Breast epithelium (tissue), 4 donors: ENCODE data around the gene RELT. TPM values are rescaled to one million over a fixed set of nuclear protein-coding genes. Genes with fewer than 3 reads are reported as not detected.

ENCODE experiments used
- DNase-seq, 2 donors: peaks; one replicate each; pipeline ENCODE4 v3.0.0-alpha.2; 2019; ENCODE audit warnings: low spot score in 2 of 2
- H3K27ac ChIP-seq, 2 donors: fragments of 200-600 bp; sonication (generic) in 1 of 2; one replicate each; pipeline ENCODE4 v1.5.1; 2016 to 2019; ENCODE audit warnings: mild to moderate bottlenecking in 1 of 2
- H3K27me3 ChIP-seq, 2 donors: fragments of 200-600 bp; sonication (generic) in 1 of 2; one replicate each; pipeline versions ENCODE4 v1.5.1 to v1.6.0; 2017 to 2019; ENCODE audit warnings: control low read depth in 1 of 2, mild to moderate bottlenecking in 1 of 2
- H3K36me3 ChIP-seq: fragments of 200-600 bp; one replicate; pipeline ENCODE4 v1.5.1; 2019
- H3K4me1 ChIP-seq, 2 donors: fragments of 200-600 bp; sonication (generic); one replicate each; pipeline ENCODE4 v1.5.1; 2016 to 2019; ENCODE audit warnings: control low read depth in 1 of 2
- H3K4me3 ChIP-seq, 3 donors: fragments of 200-600 bp; sonication (generic); 1 replicate in 2 of 3; 2 replicates in 1 of 3; pipeline ENCODE4 v1.5.1; 2016 to 2019; ENCODE audit warnings: mild to moderate bottlenecking in 3 of 3, moderate library complexity in 2 of 3
- H3K9me3 ChIP-seq, 2 donors: fragments of 200-600 bp; sonication (generic) in 1 of 2; one replicate each; pipeline ENCODE4 v1.5.1; 2016 to 2019; ENCODE audit warnings: control low read depth in 1 of 2
- POLR2A ChIP-seq: fragments of 450-650 bp; IDR thresholded peaks from one replicate; pipeline ENCODE4 v1.6.1; 2016; ENCODE audit warnings: antibody characterized with exemption, mild to moderate bottlenecking, moderate library complexity
- POLR2AphosphoS5 ChIP-seq, 3 donors: sonication (generic); formaldehyde crosslinking; IDR thresholded peaks; one replicate each; pipeline ENCODE4 v1.6.1; 2017; ENCODE audit warnings: antibody characterized with exemption in 3 of 3
- intact Hi-C: fragments of 100-400 bp; cut with DNase I; formaldehyde crosslinking; loops from one replicate; pipeline ENCODE4 v1.15.1; 2023; ENCODE audit warnings: low total_unique reads
- total RNA-seq, 3 donors: library from RNA; depleted of rRNA; stranded (reverse); fragments of >200 nt; gene quantifications; one replicate each; pipeline ENCODE4 v1.1.0, GENCODE V29; 2016
- TF ChIP-seq, protein P1 (sequence below), 3 donors: fragments of 450-650 bp; IDR thresholded peaks; one replicate each; pipeline ENCODE4 v1.5.1; 2016 to 2017; ENCODE audit warnings: antibody characterized with exemption in 3 of 3, mild to moderate bottlenecking in 3 of 3, moderate library complexity in 3 of 3

The RELT gene
- total RNA-seq, 3 donors from 2014 or later, result 2.2 to 3.7 (median 2.3) TPM

DNA sequence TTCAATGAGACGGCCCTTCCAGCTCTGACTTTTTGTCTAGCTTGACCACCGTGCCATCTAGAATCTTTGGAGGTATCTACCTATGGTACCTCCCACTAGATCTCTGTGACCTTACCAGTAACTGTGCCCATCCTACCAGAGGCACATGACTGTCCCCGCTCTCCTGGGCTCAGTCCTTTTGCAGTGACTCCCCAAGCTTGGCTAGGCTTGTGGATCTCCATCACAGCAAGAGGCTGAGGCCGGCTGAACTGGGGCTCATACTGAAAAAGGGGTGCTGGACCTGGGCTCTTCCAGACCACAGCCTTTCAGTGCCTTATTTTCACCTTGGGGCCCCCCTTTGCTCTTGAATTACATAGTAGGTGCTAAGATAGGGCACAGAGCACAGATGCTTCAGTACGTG, 27.3 kb downstream of the RELT start:
- Histone ChIP-seq H3K4me3 (no peak overlapping the region), H3K9me3 (no peaks in the 10 kb centered on the region), H3K27ac (no peak overlapping the region), H3K27me3 (no peaks in the 10 kb centered on the region), H3K4me1 (no peaks in the 10 kb centered on the region), H3K36me3 (no peaks in the 10 kb centered on the region)
- TF ChIP-seq POLR2A (no peak), POLR2AphosphoS5 (IDR thresholded peaks at IDR 0.05) (no peak)
- TF ChIP-seq, protein P1, sequence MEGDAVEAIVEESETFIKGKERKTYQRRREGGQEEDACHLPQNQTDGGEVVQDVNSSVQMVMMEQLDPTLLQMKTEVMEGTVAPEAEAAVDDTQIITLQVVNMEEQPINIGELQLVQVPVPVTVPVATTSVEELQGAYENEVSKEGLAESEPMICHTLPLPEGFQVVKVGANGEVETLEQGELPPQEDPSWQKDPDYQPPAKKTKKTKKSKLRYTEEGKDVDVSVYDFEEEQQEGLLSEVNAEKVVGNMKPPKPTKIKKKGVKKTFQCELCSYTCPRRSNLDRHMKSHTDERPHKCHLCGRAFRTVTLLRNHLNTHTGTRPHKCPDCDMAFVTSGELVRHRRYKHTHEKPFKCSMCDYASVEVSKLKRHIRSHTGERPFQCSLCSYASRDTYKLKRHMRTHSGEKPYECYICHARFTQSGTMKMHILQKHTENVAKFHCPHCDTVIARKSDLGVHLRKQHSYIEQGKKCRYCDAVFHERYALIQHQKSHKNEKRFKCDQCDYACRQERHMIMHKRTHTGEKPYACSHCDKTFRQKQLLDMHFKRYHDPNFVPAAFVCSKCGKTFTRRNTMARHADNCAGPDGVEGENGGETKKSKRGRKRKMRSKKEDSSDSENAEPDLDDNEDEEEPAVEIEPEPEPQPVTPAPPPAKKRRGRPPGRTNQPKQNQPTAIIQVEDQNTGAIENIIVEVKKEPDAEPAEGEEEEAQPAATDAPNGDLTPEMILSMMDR (IDR thresholded peaks at IDR 0.05), result no peak
- DNase-seq, result no peak
- intact Hi-C loops, result loop anchor here (10.0 kb wide), 1 partner anchor 111 kb away; no protein-coding TSS in a partner anchor

DNA sequence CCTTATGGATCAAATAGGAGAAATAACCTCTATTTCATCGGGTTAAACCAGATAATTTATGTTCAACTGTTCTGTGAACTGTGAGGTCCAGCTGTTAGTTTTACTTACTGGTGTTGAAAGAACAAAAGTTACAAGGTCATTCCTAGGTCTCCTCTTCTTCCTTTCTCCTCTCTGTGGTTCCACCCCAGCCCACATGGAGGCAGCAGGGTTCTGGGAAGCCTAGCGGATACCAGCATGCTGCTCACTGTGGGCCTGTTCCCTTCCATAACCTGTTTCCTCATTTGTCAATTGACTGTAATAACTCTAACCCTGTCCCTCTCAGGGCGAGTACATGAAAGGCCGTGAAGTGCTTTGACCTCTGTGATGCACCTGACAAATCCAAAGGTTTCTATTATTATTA, 27.8 kb downstream of the RELT start:
- no peaks in the 10 kb centered on the region for H3K4me1 ChIP-seq
- DNase-seq, result peak in 1 of 2 donors; percentile 48
- no peaks in the 10 kb centered on the region for H3K9me3 ChIP-seq
- TF ChIP-seq POLR2AphosphoS5 (IDR thresholded peaks at IDR 0.05), result peak in 1 of 3 donors; percentile 27
- TF ChIP-seq POLR2A, result no peak
- TF ChIP-seq, protein P1 (IDR thresholded peaks at IDR 0.05), result peak; percentile 7 to 75 (median 64)
- no peaks in the 10 kb centered on the region for H3K36me3 ChIP-seq
- H3K27me3 ChIP-seq, result no peaks in the 10 kb centered on the region
- no peak overlapping the region for H3K27ac ChIP-seq
- H3K4me3 ChIP-seq, result no peak overlapping the region
- intact Hi-C loops, result loop anchor here (10.0 kb wide), 1 partner anchor 111 kb away; no protein-coding TSS in a partner anchor

DNA sequence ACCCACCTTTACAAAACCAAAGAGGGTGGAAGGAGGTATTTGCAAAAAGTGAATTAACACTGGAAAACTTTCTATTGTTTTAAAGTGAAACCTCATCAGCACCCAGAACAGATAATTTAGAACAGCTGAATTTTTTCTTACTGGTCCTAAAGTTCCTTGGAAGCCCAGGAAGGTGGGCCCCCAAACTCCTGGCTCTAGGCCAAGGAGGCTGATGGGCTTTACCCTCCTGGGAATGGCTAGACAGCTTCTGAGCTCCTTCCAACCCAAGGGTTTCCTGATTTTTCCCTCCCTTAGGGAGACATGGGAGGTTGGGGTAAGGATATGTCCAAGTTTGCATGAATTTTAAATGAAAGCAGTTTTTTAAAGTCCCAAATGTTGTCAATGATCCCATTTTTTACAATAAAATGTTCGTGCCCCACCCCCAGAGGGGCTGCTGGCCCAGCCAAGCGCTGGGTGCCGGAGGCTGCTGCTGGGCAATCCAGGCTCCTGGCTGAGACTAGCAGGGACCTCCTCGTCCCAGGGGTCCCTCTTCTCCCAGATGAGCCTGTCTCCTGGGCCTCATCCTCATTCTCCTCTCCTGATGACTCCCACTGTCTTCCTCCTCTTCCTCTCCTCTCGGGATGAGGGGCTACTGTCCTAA, 28.4 kb downstream of the RELT start:
- DNase-seq, result no peak
- H3K27me3 ChIP-seq, result no peaks in the 10 kb centered on the region
- H3K36me3 ChIP-seq, result no peaks in the 10 kb centered on the region
- H3K9me3 ChIP-seq, result no peaks in the 10 kb centered on the region
- no peak overlapping the region for H3K4me3 ChIP-seq
- intact Hi-C loops, result loop anchor here (10.0 kb wide), 1 partner anchor 110 kb away; no protein-coding TSS in a partner anchor
- TF ChIP-seq POLR2AphosphoS5 (IDR thresholded peaks at IDR 0.05), result no peak
- TF ChIP-seq, protein P1 (IDR thresholded peaks at IDR 0.05), result no peak
- TF ChIP-seq POLR2A, result no peak
- no peak overlapping the region for H3K27ac ChIP-seq
- no peaks in the 10 kb centered on the region for H3K4me1 ChIP-seq

DNA sequence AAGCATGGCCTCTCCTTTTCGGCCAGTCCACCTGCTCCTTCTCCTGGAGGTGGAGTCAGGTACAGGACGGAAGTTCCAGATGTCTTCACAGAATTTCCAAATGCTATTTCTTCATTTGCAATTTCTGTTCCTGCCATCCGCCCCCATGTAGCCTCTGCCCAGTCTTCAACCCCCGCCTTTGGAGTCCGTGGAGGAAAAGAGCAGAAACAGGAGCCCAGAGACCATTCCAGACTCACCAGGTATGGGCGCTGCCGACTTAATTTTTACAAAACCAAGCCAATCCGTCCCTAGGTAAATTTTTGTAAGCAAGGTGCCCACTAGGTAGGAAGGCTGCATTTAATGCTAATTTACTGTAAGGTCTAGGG, 28.9 kb downstream of the RELT start:
- H3K27ac ChIP-seq, result peak overlapping the region in 1 of 2 donors; percentile 3
- no peaks in the 10 kb centered on the region for H3K36me3 ChIP-seq

DNA sequence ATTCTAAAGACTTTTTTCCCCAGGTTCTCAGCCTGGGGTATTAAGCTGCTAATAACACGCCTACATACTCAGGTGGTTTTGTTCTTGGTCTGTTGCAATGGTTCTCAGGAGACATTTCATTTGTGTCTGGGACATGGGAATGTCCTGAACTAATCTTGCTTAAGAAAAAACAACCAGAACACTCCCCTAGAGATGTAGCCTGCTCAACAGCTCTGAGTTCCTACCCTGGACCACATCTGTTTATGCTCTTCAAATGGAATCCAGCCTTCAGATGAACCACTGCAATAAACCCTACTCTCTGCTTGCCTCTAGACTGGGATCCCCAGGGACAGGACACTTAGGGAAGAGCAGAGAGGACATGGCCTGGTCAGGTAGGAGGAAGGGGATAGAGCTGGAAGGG, 29.9 kb downstream of the RELT start:
- TF ChIP-seq POLR2AphosphoS5 (IDR thresholded peaks at IDR 0.05) (no peak), POLR2A (no peak)
- TF ChIP-seq, protein P1 (IDR thresholded peaks at IDR 0.05), result no peak
- intact Hi-C loops, result loop anchor here (10.0 kb wide), 1 partner anchor 109 kb away; no protein-coding TSS in a partner anchor

More for the DNA sequence above, 28.9 kb downstream of the RELT start:
- Histone ChIP-seq H3K9me3 (no peaks in the 10 kb centered on the region), H3K4me1 (no peaks in the 10 kb centered on the region), H3K27me3 (no peaks in the 10 kb centered on the region), H3K4me3 (no peak overlapping the region)
- no peak for TF ChIP-seq POLR2A
- TF ChIP-seq POLR2AphosphoS5 (IDR thresholded peaks at IDR 0.05), result no peak
- TF ChIP-seq, protein P1 (IDR thresholded peaks at IDR 0.05), result no peak
- intact Hi-C loops, result loop anchor here (10.0 kb wide), 1 partner anchor 110 kb away; no protein-coding TSS in a partner anchor
- no peak for DNase-seq

More for the DNA sequence above, 29.9 kb downstream of the RELT start:
- H3K4me1 ChIP-seq, result no peaks in the 10 kb centered on the region
- H3K27ac ChIP-seq, result peak overlapping the region in 1 of 2 donors; percentile 19
- DNase-seq, result no peak
- H3K27me3 ChIP-seq, result no peaks in the 10 kb centered on the region
- no peaks in the 10 kb centered on the region for H3K9me3 ChIP-seq
- no peak overlapping the region for H3K4me3 ChIP-seq
- no peaks in the 10 kb centered on the region for H3K36me3 ChIP-seq
